Stimulated activated CD4-positive, alpha-beta T cell treated with anti-CD3 and anti-CD28 coated beads, Interleukin-2, amount 100 ng/mL, for 24 hours (primary cell): Measurements from ENCODE around the gene AIP.
"Not testable (repeated sequence)": the region's sequence is repeated elsewhere in the genome, so short reads cannot be mapped to it uniquely, and the experiment has no call there.

ENCODE experiments used
- DNase-seq, 2 donors: peaks; one replicate each; pipeline ENCODE4 v3.0.0-alpha.2; 2020

AIP gene

DNA sequence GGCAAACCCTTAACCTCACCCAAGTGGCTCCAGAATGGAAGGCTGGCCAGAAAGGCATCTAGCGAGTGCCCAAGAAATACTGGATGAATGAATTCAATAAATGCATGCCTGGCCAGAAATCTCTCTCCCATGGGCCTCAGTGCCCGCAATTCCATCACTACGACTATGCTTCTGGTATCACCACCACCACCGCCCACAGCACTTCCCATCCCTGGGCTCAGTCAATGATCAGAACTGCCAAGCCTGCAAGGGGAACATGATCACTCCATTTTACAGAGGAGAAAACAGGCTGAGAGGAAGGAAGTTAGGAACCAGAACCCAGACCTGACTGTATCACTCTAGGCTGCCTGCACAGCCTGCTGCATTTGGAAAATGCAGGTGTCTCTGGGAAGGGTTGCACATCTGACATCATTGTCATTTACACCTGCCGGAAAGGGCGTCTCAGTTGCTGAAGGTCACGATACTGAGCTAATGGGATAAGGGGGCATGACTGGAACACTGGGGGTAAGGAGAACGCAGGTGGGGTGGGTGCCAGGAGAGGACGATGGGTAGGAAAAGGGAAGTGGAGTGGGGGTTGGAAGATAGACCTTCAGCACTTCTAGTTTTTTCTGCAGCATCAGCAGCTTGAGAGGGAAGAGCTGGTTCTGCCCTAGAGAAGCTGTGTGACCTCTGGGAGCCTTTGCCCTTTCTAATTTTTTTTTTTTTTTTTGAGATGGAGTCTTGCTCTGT is 33.5 kb upstream of the AIP start:
- no peak for DNase-seq

DNA sequence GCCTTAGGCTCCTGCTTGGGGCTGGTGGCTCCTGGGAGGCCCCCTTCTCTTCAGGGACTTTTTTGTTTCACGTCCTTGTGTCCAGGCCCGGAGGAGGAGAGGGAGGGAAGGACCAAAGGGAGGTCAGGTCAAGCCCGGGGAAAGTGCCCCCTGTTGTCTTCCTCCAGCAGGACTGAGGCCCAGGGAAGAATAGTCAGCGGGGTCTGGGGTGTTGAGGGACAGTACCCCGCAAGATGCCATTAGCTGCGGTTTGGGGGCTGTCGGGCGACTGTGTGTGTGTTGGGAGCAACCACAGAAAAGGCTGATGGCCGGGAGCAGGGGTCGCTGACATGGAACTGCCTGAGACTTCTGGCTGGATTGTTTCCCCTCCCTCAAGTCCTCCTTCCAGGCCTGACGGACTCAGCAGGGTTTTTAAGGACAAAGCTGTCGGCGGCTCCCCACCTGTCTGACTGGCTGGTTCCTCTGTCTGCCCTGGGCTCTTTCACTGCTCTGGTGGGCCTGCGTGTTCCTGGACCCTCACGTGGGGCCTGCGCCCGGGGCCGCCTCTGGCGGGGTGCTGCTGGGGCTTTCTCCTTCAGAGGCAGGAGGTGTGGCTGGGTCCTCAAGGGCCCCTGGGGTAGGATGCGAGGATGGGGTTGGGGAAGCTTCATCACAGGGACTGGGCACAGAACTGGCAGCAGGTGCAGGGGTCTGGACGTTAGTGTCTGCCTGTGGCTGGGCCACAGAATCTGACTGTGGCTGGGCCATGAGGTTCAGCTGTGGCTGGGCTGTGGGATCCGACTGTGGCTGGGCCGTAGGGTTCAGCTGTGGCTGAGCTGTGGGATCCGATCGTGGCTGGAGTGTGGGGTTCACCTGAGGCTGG is 31.8 kb upstream of the AIP start:
- DNase-seq = no peak

DNA sequence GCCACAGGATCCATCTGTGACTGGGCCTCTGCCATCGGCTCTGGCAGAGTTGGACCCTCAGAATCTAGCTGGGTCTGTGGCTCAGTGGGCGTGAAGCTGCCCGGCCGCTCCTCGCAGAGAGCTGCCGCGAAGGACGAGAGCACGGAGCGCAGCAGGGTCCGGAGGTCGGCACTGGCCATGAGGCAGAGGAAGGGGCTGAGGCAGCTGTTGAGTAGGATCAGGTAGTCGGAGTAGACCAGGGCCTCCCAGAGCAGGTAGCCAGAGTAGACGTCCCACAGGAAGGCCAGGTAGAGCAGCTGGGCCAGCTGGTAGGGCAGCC is 31.2 kb upstream of the AIP start:
- no peak for DNase-seq

DNA sequence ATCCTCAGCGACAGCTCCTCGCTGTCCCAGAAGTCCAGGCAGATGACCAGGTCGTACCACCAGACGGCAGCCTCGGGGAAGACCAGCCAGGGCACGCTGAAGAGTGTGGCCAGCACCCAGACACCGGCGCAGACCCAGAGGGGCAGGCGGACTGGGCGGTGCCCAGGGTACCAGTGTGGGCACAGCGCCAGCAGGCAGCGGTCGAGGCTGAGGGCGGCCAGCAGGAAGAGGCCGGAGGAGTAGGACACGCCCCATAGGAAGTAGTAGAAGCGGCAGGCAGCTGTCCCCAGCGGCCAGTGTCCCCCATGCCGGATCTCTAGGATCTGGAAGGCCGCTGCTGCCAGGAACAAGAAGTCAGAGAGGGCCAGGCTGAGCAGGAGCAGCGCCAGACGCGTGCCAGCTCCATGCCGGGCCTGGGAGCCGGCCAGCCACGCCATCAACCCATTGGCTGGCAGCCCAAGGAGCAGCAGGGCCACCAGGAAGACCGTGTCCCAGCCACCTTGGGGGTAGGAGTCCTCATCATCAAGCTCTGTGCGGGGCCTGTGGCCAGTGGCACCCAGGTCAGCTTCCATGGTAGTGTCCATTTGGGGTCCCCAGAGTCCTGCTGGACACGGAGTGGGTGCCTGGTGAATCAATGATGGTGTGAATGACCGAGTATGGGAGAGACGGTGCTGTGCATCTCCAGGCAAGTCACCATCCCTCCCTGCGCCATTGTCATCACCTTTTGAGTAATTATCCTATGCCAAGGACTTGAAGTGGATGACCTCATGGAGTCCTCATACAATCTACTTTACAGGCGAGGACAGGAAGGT is 30.5 kb upstream of the AIP start, which contains the start of gene GPR152:
TSS of gene GPR152 (minus strand) at position 589 of the 812 bp plus-strand sequence. CDS start at position 584, 5 bp downstream.
- DNase-seq = no peak

DNA sequence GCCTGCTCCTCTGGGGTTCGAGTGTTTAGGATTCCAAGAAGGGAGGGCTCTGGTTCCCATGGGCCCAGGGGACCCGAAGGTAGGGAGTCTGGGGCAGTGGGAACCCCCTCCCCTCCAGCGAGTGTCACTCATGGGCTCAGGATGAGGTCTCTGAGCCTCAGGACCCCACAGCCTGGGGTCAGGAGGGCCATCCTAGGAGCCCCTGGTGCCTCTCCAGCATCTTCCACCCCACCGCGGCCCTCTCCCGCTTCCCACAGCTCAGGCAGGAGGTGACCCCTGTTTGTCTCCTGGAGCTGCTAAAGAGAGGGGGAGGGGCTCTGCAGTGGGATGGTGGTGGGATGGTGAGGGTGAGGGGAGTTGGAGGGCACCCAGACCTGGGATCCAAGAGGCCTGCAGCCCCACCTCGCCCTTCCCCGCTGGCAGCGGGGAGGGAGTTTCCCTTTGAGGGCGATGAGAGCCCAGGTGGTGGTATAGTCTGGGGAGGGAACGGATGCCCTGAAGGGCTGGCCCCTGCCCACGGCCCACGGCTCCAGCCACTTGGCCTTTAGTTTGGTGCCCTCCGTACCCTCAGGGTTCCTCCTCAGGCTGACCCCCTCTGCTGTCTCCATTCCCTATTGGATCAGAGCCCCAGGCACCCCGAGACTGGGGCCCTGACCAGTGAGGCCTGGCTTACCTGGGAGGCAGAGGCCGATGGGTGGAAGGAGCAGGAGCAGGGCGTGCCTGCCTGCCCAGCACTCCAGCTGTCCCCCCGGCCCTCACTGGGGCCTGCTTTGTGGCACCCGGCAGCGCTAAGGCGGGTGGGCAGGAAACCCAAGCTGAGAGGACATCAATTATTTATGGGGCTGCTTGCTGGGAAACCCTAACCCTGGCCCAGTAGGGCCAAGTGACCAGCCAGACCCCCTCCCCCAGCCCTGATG is 28.8 kb upstream of the AIP start:
- DNase-seq = no peak

DNA sequence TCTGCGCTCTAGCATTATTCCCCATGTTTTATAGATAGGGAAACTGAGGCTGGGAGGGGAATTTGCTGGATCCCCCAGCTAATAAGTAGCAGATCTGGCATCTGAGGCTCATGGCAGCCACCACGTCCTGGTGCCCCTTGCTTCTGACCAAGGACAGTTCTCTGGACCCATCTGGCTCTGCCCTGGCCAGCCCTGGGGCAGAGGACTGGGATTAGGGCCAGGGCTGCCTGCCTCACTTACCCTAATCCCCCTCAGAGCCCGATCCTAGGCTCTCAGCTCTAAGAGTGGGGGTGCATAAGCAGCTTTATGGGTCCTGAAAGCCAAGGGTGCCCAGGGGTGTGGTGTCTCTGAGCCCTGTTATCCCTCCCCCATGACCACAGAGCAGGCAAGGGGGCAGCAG is 27.8 kb upstream of the AIP start, which contains the start of gene CABP4:
TSS of gene CABP4 (plus strand) at position 301 of the 400 bp plus-strand sequence. CDS start at position 371, 70 bp downstream.
- DNase-seq = no peak

DNA sequence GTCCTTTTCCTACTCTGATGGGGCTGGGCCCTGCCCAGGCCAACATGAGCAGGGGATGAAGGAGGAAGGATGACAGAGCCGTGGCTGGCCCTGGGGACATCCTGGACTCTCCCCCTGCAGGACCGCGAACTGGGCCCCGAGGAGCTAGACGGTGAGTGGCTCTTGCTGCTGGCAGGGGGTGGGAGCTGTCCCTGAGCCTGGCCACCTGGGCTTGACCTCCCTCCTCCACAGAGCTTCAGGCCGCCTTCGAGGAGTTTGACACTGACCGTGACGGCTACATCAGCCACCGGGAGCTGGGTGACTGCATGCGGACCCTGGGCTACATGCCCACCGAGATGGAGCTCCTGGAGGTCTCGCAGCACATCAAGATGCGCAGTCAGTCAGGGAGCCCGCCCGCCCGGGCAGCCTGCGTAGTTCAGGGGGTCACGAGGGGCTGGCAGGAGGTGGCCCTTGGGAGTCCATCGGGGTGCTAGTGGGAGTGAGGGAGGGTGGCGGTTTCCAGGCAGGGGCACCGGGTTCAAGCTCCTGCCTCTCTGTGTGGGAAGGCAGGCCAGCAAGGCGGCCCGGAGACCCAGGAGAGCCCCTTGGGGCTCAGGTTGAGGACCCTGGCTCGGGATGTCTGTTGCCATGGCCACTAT is 26.6 kb upstream of the AIP start:
- no peak for DNase-seq

DNA sequence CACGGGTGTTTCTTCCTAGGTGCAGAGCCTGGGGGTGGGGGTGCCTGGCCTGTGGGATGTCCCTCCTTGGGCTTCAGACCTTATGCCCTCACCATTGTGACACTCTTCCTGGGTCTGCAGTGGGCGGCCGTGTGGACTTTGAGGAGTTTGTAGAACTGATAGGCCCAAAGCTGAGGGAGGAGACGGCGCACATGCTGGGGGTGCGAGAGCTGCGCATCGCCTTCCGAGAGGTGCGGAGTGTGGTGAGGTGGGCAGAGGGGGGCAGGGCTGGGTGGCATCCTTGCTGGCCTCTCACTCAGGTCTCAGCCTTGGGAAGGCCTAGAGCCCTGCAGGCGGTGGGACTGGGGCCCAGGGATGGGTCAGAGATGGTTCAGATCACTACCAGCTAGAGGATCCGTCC is 25.4 kb upstream of the AIP start:
- no peak for DNase-seq

DNA sequence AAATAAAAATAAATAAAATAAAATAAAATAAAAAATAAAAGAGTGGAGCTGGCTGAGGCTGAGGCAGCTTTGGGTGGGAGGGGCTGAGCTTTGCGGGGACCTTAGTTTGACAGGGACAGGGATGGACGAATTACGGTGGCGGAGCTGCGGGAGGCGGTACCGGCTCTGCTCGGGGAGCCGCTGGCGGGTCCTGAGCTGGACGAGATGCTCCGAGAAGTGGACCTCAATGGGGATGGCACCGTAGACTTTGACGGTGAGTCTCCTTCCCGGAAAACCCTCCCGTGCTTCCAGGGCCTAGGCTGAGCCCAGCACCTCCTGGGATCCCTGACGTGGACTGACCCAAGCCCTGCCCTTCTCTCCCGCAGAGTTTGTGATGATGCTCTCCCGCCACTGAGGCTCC is 24.6 kb upstream of the AIP start:
- DNase-seq = no peak

DNA sequence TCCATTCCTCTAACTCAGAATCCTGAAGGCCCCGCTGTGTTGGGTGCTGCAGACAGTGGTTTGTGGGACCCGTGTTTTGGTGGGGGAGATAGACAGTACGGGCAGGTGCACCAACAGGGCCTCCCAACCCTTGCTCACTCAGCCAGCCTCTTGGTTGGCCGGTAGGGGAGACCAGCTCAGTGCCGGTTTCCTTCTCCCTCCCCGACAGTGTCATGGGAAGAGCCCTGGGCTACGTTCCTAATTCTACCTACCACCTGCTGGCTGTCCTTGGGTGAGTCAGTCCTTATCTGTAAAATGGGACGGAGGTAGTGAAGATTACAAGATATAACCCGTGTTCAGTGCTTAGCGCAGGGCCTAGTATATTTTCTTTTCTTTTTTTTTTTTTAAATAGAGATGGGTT is 19.6 kb upstream of the AIP start:
- no peak for DNase-seq

DNA sequence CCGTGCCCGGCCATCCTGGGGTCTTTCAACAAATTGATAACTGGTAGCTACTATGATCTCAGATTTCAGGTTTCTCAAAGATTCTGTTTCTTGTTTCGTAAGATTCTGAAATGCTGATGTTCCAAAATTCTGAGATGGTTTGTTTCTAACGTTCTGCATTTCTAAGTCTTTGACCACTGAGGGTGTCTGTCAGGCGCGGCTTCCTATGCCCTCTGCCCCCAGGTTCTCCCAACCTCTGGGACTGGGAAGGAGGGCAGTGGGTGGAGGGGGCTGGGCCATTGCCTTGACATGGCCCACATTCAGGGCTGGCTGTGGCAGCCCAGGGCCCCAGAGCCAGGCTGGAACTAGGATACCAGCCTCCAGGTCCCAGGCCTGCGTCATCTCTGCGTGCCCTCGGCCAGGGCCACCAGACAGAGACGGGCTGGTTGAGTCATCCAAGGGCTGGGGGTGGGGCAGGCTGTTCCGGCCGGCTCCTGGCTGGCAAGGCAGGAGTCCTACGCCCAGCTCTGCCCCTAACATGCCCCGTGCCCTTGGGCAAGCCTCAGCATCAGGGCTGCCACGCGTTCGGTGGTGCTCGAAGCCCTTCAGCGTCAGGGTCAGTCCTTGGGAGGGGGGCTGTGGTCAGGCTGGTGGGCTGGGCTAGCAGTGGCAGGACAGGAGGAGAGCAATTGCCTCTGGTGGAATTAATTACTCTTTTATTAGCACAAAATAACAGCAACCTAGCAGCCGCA is 19.0 kb upstream of the AIP start:
- no peak for DNase-seq

DNA sequence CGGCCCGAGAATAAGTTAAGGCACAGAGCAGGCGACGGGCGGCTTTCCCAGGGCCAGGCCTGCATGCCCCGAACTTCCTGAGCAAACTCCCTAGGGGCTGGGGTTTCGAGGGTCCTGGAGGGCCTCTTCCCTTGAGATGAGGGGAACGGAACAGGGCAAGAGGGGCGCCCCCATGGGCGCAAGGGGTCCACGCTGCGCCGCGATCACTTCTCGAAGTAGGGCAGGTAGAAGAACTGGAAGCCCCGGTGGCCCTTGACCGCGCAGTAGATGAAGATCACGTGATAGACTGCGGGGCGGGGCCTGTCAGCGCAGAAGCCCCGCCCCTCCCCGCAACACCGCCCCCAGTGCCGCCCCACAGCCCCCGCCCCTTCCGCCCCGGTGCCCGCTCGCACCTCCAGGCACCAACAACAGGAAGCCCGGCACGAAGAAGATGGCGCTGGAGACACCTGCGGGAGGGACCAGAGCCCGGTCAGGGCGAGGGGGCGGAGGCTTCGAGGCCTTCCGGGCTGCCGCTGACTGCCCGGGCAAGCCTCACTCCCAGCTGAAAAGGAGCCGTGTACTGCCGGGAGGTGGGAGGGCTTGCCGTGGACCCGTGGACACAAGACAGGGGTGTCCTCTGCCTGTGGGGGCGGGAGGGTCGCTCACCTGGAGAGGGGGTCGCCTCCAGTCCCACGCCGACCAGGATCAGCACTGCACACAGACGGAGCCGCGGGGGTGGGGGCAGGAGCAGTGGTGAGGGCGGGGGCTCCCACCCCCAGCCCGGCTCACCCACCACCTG is 18.2 kb upstream of the AIP start:
- peak; percentile 92 to 93 for DNase-seq

DNA sequence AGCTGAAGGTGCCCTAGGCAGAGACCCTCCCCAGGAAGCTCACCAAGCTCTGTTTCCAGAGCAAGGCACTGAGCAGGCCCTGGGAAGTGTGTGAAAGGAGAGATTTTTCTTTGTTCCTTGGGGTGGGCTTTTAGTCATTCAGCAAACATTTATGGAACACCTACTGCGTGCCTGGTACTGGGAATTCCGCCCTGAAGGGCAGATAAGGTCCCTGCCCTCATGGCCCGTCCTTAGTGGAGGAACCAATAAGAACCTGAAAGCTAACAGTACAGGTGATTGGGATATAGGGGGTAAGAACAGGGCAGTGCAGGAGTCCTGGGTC is 17.7 kb upstream of the AIP start:
- DNase-seq = no peak

DNA sequence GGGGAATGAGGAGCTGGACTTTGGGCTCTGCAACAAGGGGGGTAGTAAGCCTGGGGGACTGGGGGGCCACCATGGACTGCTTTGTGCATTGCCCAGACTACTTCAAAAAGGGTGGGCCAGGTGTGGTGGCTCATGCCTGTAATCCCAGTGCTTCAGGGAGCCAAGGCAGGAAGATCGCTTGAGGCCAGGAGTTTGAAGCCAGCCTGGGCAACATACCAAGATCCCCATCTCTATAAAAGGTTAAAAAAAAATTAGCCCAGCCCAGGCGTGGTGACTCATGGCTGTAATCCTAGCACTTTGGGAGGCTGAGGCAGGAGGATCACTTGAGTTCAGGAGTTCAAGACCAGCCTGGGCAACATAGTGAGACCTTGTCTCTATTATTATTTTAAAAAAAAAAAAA is 17.3 kb upstream of the AIP start:
- not testable (repeated sequence) for DNase-seq

DNA sequence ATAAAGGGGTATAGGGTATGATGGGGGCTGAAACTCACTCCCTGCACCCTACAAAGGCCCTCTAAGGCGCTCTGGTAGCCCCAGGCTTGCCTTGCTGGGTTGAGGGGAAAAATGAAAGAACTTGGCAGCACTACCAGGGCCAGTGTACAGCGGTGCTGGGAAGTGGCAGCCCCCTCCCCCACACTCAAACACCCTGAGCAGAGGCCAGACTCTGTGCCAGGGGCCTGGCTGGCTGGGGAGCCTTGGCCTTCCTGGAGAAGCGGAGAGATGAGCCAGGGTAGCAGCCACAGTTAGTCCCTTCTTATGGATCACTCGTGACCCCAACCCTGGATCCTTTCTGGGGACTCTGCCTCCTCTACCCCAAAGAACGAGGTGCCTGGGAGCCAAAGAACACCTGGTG is 16.5 kb upstream of the AIP start:
- DNase-seq = no peak

DNA sequence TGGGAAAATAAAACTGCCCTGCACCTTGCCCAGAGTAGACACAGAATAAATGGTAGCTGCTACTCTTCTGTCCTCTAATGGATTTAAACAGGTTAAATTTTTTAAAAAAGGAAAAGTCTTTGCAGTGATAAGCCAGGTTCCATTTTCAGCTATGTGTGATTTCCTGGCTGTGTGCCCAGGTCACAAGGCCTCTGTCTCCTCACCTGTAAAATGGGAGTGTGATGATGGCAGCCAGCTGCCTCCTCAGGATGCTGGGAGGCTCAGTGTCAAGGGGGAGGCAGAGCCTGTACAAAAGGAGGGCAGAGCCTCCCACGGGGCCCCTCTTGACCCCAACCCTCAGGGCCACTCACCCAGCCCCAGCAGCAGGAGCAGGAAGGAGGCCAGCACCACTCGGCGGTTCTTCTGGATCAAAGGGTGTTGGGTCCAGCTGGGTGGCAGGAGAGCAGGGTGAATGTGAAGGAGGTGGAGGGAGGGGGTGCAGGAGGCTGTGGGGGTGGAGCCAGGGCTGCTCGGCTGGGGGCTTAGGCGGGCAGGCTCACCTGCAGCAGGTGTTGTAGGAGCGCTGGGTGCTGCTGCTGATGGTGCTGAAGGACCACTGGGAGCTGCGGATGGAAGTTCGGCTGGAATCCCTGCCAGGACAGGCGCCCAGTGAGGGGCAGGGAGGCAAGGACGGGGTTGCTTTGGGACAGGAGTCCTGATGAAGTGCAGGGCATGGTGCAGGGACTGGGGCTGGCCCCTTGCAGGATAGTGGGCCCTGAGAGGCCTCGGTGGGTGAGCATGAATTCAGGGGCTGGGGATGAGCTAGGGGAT is 15.7 kb upstream of the AIP start:
- no peak for DNase-seq

DNA sequence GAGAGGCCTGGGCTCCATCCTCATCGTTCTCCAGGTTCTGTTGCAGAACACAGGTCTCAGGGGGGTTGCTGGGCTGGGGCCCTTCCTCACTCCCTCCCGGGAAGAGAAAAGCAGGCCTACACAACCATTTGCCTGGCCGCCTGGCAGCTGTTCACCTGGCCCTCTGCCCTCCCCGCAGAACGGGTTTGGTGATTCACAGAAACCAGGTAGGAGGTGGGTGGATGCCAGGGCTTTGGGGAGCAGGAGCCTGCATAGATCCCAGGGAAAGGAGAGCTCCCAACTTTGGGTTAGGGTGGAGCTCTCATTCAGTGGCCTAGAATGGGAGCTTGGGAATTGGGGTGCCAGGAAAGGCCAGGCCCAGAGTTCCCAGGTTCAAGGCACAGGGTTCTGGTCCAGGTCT is 14.8 kb upstream of the AIP start:
- DNase-seq = peak in 1 of 2 donors; percentile 49

DNA sequence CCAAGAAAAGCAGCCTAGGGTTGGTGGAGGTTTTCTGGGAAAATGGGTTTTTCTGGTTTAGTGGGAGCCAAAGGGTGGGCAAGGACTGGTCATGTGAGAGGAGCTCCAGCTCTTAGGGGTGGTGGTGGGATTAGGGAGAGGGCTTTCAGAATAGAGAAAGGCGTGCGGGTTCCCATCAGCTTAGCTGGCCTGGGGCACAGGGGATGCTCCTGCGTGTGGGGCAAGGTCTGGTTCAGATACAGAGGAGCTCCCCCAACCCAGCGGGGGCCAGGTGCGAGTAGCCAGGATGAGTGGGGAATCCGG is 14.4 kb upstream of the AIP start:
- peak in 1 of 2 donors; percentile 47 for DNase-seq

DNA sequence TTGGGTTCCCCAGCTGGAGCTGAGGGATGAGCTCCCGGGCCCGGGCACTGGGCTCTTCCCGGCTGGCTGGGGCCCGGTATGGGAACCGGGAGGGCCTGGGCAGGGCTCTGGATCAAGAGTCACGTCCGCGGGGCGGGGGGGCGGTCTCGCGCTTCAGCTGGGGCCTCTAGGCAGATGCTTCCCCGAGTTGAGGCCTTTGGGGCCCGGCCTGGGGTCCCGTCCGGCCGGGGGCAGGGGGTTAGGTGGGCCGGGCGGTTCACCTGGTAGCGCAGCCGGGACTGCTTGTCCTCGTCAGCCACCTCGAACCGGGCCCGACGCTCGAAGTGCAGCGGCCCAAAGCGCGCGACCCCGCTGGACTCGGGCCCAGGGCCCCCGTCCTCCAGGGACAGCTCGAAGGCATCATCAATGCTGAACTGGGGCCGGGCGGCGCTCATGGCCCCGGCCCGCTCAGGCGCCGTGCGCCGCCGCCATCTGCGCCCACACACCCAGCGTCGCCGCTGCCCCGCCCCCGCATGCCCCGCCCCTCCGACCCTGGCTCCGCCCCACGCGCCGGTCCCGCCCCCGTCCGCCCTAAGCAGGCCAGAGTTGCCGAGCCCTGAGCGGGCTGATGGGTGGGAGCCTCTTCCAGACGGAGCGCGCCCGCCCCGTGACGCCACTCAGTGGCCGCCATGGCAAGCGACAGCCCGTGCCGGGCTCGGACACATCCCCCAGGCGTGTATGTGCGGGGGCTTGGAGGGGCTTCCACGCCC is 13.9 kb upstream of the AIP start, which contains the start of gene TMEM134:
TSS of gene TMEM134 (minus strand) at position 493 of the 749 bp plus-strand sequence. CDS start at position 434, 59 bp downstream.
- peak; percentile 91 to 93 for DNase-seq
